NCI-H1694 (cell line): ENCODE measurements around the gene CMTM8.
"Not testable (repeated sequence)": the region's sequence is repeated elsewhere in the genome, so short reads cannot be mapped to it uniquely, and the experiment has no call there.

Experiments used
- DNase-seq: peaks from one replicate; lab custom pipeline; 2025; lab: John Stamatoyannopoulos, UW

Gene CMTM8, protein sequence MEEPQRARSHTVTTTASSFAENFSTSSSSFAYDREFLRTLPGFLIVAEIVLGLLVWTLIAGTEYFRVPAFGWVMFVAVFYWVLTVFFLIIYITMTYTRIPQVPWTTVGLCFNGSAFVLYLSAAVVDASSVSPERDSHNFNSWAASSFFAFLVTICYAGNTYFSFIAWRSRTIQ

GRCh38 chr3:32238453-32239306 lies at the start of gene CMTM8:
TSS of gene CMTM8 (plus strand) at chr3:32238680. CDS start at chr3:32238973, 293 bp downstream.
- DNase-seq: peak; percentile 5

GRCh38 chr3:32189693-32190092 lies 48.8 kb upstream of the CMTM8 start:
- no peak for DNase-seq

GRCh38 chr3:32190556-32190955 lies 47.9 kb upstream of the CMTM8 start:
- not testable (repeated sequence) for DNase-seq

GRCh38 chr3:32193101-32193500 lies 45.4 kb upstream of the CMTM8 start:
- DNase-seq: no peak

DNA sequence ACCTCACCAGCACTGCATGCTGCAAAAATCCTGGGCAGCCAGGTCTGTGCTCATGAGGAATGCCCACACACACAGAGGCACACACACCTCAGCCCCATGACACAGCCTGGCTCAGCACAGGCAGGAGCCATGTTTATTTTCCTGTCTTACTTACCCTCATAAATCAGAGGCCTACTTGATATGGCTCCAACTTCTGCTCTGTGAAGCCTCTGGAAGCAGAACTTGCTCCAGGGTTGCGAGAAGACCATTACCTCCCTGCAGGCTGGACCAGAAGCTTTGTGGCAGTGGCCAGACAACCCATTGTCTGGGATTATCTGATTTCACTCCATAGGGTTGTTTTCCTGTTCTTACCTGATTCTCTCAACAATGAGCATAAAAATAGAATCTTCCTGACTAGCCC lies 43.8 kb upstream of the CMTM8 start:
- no peak for DNase-seq

GRCh38 chr3:32195995-32196540 lies 42.4 kb upstream of the CMTM8 start:
- DNase-seq: no peak

DNA sequence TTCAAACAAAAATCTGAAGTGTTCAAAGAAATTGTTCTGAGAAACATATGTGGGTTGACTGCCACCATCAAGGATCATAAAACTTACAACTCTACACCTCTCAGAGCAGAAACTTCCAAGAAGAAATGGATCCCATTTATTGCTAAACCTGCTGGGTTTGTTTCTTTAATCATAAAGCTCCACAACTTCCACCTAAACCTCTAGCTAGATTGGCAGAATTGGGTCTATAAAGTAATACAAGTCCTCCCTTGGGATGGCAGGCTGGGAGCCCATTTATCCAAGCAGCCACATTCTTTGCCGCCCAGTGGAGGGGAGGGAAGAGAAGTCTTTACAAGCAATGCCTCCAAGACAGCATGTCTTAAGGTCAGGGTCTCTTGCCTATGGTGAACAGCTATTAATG lies 40.5 kb upstream of the CMTM8 start:
- no peak for DNase-seq

DNA sequence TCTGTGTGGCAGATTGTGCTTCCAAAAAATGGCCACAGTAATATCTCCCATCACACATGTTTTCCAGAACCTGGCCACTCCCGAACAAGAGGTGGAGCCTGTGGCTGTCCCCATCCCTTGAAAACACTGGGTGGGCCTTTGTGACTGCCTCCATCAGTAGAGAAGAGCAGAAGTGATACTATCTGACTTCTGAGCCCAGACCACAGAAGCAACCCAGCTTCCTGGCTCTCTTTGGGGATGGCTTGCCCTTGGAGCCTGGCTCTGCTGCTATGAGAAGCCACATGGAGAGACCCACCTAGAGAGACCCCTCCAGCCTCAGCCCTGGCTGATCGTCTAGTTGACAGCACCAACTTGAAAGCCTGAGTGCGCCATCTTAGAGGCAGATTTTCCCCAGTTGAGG lies 39.8 kb upstream of the CMTM8 start:
- no peak for DNase-seq

DNA sequence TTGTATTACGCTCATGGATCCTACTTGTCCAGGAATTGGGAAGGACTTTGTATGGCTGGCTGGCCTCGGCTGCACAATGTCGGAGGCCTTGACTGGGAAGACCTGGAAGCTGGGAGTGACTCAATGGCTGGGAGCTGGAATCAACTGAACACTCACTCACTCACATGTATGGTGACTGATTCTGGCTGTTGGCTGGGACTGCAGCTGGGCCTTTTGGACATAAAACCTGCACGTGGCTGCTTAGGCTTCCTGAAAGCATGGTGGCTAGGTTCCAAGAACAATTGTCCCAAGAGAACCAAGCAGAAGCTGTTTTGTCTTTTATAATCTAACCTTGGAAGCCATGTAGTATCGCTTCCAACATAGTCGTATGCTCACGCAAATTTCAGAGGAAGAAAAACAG lies 38.0 kb upstream of the CMTM8 start:
- DNase-seq: no peak

GRCh38 chr3:32200992-32201758 lies 37.3 kb upstream of the CMTM8 start:
- no peak for DNase-seq

DNA sequence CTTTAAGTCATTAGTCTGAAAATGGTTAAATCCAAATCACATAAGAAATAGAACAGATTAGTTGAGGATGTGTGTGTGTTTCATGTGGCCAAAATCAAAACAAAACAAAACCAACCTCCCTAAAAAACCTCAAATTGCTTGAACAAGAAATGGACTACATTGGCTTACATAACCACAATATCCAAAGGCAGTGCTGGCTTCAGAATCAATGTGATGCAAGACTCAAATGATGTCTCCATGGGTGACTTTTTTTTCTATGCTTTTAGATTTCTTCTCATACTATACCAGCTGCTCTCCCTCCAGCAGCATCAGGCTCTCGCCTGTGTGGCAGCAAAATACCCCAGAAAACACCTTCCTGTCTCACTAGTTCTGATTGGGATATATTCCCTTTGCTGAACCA lies 36.0 kb upstream of the CMTM8 start:
- no peak for DNase-seq

GRCh38 chr3:32203854-32204253 lies 34.6 kb upstream of the CMTM8 start:
- DNase-seq: no peak

DNA sequence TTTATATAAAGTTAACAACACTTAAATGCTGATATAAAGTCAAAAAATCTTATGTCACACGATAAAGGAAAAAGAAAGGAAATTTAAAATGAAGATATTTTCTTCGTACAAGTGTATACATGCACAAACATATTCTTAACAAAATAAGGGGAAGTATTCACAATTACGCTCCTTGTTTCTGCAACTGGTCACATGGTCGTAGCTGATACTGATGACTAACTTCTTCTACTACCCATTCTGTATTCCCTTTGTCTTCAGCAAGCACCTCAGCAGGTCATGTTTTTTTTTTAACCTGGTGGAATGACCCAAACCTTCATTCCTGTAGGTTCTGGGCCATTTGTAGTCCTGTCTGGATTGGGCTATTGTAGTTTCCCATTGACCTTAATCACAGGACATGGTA lies 30.0 kb upstream of the CMTM8 start:
- DNase-seq: no peak

DNA sequence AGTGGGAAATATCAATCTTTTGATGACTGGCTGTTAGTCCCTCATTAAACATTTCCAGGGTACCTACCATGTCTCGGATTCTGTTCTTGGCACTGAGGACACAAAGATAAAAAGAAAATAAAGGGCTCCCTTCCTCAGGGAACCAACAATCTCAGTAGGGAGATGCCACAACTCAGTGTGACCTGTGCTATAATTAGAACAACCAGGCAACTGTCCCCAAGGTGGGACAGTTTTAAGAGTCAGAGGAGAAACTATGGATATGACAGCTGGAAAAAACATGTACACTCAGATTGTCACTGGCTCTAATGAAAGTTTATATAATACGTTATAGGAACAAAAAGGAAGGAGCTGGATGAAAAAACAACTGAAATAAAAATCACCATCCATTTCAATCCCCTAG lies 23.3 kb upstream of the CMTM8 start:
- DNase-seq: no peak

DNA sequence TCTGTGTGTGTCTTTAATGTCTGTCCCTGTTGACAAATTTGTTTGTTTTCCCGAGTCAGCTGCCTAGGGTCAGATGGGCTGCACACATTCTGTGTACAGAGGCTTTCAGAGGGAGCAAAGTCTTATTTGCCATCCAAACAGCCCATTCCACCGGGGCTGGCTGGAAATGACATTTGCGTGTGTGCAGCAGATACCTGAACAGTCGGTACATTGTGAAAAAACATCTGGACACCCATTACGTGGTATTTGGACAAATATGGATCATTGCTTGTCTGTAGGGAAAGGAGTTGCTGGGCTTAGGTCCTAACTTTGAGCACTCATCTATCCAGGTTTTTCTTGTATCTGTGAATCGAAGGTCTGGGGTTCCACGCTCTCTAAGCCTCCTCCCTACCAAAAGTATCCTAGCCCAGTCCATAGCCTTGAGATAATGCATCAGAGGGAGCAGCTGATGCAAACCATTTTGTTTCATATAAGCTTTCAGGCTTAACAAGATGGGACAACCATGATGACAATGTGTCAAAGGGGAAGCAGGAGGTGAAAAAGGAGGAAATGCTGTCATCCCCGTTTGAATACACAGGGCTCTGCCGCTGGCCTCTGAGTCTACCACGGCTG lies 22.2 kb upstream of the CMTM8 start:
- no peak for DNase-seq

DNA sequence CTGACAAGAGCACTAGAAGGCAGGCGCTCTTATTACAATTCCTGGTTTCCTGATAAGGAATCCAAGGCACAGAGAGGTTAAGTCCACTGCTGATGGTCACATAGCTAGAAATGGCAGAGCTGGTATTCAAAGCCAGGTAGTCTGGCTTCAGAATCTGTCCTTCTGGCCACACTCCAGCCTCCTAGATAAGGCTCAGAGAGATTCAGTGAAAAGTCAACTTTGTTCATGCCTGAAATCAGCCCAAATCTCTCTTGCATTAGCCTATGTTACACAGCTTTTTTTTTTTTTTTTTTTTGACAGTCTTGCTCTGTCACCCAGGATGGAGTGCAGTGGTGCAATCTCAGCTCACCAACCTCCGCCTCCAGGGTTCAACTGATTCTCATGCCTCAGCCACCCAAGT lies 21.1 kb upstream of the CMTM8 start:
- no peak for DNase-seq

GRCh38 chr3:32219537-32219936 lies 18.9 kb upstream of the CMTM8 start:
- no peak for DNase-seq

- no peak for DNase-seq
Measured at GRCh38 chr3:32220006-32220405, 18.5 kb upstream of the CMTM8 start.

- no peak for DNase-seq
Measured at GRCh38 chr3:32222950-32223349, 15.5 kb upstream of the CMTM8 start.

- no peak for DNase-seq
Measured at GRCh38 chr3:32224016-32224516, 14.4 kb upstream of the CMTM8 start.

DNA sequence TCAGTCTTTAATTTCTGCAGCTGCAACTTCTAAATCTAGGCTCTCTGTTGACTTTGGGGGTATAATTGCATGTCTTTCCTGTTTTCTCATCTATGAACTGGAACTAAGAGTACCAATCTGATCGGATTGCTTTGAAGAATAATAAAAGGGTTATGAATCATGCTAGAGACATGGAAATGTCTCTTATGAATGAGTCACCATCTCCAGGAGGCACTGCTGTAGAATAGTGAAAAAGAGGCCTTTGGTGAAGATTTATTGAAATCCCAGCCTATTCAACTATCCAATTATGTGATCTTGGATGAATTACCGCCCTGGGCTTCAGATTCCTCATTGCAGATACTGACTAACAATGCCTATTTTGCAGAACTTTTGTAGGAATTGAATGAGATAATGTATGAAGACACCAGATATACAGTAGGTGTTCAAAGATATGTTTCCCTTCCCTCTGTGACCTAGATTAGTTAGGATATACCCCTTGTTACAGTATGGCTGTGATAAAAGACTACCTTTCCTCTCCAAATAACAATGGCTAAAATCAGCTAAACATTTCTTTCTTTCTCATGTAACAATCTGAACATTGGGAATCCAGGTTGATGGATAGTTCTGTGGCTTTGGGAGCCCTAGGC lies 11.5 kb upstream of the CMTM8 start:
- DNase-seq: no peak

GRCh38 chr3:32228743-32229142 lies 9.7 kb upstream of the CMTM8 start:
- not testable (repeated sequence) for DNase-seq
